HG02981 (cell line): Measurements from ENCODE around the gene ACTG2.
"Not testable (repeated sequence)": the region's sequence is repeated elsewhere in the genome, so short reads cannot be mapped to it uniquely, and the experiment has no call there.

Experiments used
- ATAC-seq: cut with Tn5 transposase; IDR thresholded peaks from one replicate; pipeline ENCODE4 v1.9.1; 2021; ENCODE audit warnings: mild to moderate bottlenecking, moderate library complexity; ENCODE audit not compliant: unreplicated experiment

ACTG2 gene

GRCh38 chr2:73892631-73893329 is at the start of gene ACTG2:
Gene ACTG2, plus strand, starts transcription at chr2:73893008. Its CDS starts 8,304 bp downstream, at chr2:73901312.
- ATAC-seq, result no peak

GRCh38 chr2:73844087-73844486 is 48.7 kb upstream of the ACTG2 start:
- ATAC-seq, result no peak

- no peak for ATAC-seq
These were observed 42.8 kb upstream of the ACTG2 start for GRCh38 chr2:73850009-73850408.

GRCh38 chr2:73851274-73851673 is 41.5 kb upstream of the ACTG2 start:
- ATAC-seq, result no peak

- no peak for ATAC-seq
These were observed 40.8 kb upstream of the ACTG2 start for GRCh38 chr2:73852020-73852419.

GRCh38 chr2:73855526-73855925 is 37.3 kb upstream of the ACTG2 start:
- no peak for ATAC-seq

- ATAC-seq, result no peak
These were observed 36.6 kb upstream of the ACTG2 start for GRCh38 chr2:73856214-73856613.

- no peak for ATAC-seq
These were observed 32.9 kb upstream of the ACTG2 start for GRCh38 chr2:73859721-73860586.

- no peak for ATAC-seq
These were observed 29.8 kb upstream of the ACTG2 start for GRCh38 chr2:73862987-73863386.

- no peak for ATAC-seq
These were observed 24.4 kb upstream of the ACTG2 start for GRCh38 chr2:73868204-73868978.

- ATAC-seq, result no peak
These were observed 22.7 kb upstream of the ACTG2 start for GRCh38 chr2:73870084-73870483.

GRCh38 chr2:73877071-73877802 is 15.6 kb upstream of the ACTG2 start:
- no peak for ATAC-seq

- ATAC-seq, result not testable (repeated sequence)
These were observed 14.8 kb upstream of the ACTG2 start for GRCh38 chr2:73877984-73878383.

GRCh38 chr2:73885406-73885805 is 7.4 kb upstream of the ACTG2 start:
- no peak for ATAC-seq

- no peak for ATAC-seq
These were observed 6.5 kb upstream of the ACTG2 start for GRCh38 chr2:73886357-73886756.

- ATAC-seq, result not testable (repeated sequence)
These were observed 5.0 kb upstream of the ACTG2 start for GRCh38 chr2:73887596-73888353.

GRCh38 chr2:73888388-73888787 is 4.4 kb upstream of the ACTG2 start:
- no peak for ATAC-seq

- no peak for ATAC-seq
These were observed 3.6 kb upstream of the ACTG2 start for GRCh38 chr2:73889206-73889605.

- no peak for ATAC-seq
These were observed 2.3 kb upstream of the ACTG2 start for GRCh38 chr2:73890301-73891092.
